Iris pigment epithelial cell (primary cell): Measurements from ENCODE around the gene FAM13A.
"Not testable (repeated sequence)": the region's sequence is repeated elsewhere in the genome, so short reads cannot be mapped to it uniquely, and the experiment has no call there.

ENCODE experiments used
- DNase-seq: peaks from one replicate; pipeline ENCODE4 v3.0.0-alpha.2; 2011; ENCODE audit warnings: low read depth

FAM13A gene

DNA sequence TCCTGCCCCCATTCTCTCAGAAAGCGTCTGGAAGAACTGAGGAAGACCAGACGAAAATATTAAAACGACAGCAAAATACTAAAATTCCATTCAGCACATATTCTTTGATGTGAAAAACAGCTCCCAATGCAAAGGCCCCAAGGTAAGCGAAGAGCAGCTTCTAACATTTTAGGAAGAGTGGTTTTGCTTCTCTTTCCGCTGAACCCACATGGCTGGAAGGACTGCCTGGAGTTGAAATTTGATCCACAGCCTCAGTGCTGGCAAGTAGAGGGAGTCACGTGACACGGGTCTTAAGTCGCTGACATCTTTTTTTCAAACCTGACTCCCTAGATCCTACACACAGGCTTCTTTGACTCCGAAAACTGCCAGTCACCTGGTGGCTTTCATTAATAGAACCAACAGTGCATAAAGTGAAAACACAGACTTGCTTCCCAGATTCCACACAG lies at the start of gene FAM13A:
Gene FAM13A, minus strand, starts transcription at position 233 of the 446 bp plus-strand sequence. Its CDS starts 221 bp downstream, at position 12.
- DNase-seq: peak; percentile 98

DNA sequence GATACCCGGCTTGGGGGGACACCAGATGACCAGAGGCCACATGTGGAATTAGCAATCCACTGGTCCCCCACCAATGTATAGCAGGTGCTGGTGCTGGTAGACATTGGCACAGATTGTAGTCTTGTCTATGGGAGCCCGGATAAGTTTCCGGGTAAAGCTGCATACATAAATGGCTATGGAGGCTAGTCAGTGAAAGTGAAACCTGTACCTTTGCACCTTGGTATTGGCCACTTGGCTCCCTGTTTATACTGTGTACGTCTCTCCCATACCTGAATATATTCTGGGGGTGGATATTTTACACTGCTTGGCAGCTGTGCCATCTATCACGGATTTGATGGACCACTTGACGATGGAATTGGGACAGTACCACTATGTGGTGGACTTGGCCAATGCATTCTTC lies 48.7 kb upstream of the FAM13A start:
- DNase-seq: no peak

DNA sequence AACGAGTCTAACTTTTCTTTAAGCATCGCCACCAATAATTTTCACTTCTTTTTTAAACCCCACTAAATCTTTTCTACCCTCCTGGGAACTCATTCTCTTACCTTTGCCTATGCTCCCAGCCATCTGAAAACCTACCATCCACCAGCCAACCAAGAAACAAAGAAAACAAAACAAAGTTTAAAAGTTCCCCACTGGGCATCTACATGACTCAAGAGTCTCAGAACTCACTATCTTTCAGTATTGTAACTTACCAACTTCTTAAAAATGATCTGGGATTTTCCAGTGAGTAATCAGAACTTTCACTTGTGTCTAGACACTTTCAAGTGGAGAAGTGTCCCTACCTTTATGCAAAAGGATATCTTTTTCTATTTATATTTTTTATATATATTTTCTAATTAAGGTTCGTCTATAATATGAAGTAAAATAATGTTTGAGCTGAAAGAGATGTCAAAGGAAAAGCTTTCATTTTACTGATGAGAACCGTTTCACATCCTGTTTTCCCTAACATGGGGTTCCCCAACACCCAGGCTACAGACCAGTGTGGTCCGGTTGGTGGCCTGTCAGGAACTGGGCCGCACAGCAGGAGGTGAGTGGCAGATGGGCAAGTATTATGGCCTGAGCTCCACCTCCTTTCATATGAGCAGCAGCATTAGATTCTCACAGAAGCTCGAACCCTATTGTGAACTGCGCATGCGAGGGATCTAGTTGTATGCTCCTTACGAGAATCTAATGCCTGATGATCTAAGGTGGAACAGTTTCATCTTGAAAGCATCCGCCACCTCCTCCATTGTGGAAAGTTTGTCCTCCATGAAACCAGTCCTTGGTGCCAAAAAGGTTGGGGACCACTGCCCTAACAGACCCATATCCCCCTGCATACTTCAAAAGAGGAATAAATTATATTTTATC lies 44.5 kb upstream of the FAM13A start:
- DNase-seq: peak; percentile 6

DNA sequence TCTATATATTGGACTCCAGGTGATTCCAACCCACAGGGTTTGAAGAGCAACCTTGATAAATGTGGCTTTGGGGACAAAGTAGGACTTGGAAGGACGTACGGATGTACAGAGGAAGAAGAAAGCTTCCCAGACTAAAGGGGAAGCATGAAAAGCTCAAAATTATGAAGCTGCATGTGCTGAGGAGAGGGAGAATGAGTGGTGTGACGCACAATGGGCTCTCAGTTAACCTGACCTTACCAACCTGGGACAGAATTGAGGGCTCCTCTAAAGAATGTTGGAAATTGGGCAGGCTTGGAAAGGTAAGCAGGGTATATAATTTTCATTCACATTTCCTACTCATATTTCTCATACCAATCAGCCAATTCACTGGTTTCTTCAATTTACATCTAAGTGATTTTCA lies 43.9 kb upstream of the FAM13A start:
- DNase-seq: no peak

DNA sequence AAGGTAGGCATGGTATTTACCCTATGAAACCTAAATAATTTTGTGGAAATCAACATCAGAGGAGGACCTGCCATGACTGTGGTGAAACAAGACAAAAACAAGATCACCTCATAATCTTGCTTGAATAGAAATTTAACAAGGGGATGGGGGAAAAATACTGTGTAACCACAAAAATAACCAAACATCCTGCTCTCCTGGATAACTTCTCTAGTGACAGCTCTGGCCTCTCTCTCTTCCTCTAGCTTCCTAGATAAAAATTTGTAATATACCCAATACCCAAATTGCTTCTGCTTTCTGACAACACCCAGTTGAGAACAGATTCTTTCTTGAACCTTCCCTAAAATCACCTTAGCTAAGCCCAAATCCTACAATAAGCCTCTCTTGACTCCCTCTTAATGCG lies 42.5 kb upstream of the FAM13A start:
- no peak for DNase-seq

DNA sequence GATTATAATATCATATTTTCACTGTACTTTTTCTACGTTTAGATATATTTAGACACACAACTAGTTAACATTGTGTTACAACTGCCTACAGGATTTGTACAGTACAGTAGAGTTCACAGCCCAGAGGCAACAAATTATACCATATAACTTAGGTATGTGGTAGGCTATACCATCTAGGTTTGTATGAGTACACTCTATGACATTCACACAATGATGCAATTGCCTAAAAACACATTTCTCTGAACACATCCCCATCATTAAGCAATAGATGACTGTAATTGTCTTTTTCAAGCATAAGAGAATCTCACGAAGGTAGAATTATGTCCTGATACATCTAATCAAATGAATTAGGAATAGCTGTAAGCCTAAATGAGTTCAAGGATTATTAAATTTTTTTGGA lies 42.0 kb upstream of the FAM13A start:
- DNase-seq: peak; percentile 21

DNA sequence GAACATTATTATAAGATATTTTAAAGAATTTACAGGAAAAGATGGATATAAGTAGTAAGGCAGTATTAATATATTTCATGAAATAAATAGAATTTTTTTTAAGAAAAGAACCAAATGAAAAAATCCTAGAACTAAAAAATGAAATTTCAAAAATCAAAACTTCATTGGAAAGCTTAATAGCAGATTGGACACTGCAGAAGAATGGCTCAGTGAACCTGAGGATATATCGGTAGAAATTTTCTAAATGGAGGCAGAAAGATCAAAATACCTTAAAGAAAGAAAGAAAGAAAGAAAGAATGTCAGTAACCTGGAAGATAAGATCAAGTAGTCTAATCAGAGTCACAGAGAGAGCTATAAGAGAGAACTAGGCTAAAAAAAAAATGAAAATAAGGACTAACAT lies 21.3 kb upstream of the FAM13A start:
- DNase-seq: no peak

DNA sequence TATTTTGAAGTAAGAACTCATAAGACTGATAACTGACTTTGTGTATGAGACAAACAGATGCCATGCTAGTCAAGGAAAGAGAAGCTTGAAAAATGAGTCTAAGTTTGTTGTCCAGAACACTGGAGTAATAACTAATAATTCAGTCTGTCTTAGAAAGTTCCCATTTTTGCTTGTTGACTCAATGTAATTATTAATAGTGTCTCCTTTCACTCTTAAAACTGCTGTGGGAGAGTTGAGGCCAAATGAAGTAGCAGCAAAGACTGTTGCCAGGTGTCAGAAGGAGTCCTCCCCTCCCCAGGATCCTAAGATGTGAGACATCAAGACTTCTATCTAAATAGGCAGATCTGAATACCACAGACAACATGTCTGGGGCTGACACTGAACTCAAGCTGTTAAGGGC lies 20.8 kb upstream of the FAM13A start:
- DNase-seq: peak; percentile 37

DNA sequence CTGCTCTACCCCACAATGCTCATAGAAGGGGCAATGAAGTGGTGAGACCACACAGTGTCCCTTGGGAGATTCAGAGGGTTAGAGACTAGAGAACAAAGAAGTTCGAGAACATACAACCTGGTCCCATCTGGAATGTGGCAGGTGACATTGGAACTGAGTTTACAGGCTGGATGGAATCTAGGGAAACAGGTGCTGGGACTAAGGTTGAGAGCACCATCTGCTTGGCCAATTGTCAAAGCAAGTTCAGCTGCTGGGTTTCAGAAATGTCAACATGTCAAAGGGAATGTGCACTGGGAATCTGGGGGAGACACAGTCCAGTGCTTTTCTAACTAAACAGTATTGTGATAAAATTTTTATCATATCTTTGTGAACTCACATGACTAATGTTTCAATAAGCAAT lies 15.9 kb upstream of the FAM13A start:
- no peak for DNase-seq

DNA sequence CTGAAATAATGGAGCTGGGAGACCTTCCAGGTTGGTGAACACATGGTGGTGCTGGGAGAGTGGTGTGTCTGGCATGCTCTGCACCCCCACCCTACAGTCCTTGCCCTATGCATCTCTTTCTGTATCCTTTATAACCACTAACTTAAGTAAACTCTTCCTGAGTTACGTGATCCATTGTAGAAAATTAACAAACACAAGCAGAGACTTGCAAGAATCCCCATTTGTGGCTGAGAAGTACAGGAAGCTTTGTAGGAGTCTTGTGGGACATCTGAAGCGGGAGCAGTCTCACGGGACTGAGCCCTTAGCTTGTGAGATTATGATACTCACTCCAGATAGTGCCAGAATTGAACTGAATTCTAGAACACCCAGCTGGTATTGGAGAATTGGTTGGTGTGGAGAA lies 14.3 kb upstream of the FAM13A start:
- no peak for DNase-seq

DNA sequence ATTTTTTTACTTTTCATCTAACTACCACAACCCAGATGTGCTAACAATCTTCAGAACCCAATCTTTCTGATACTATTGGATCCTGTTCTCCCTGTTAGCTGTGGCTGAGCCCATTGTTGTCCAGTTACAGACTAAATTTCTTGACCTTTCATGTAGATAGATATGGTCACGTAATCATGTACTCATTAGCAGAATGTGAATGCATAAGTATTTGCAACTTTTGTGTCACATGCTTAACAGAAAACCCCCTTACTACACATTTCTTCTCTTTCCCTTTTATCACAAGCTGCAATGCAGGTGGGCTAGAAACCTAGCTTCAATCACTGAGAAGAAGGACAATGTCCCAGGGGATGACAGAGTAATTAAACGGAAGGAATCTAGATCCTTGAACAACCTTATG lies 13.1 kb upstream of the FAM13A start:
- no peak for DNase-seq

DNA sequence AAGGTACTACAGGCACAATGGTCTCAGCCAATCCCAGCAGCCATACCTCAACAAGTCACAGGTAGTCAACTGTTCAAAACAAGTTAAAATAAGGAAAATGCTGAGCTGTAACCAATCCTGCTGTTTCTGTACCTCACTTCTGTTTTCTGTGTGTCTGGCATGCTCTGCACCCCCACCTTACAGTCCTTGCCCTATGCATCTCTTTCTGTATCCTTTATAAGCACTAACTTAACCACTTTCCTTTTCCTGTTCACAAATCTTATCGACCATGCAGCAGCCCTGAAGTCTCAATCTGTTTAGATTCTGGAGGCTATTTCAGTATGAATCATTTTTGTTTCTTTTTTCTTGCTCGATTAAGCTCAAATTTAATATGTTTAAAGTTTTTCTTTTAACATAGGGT lies 12.5 kb upstream of the FAM13A start:
- no peak for DNase-seq

DNA sequence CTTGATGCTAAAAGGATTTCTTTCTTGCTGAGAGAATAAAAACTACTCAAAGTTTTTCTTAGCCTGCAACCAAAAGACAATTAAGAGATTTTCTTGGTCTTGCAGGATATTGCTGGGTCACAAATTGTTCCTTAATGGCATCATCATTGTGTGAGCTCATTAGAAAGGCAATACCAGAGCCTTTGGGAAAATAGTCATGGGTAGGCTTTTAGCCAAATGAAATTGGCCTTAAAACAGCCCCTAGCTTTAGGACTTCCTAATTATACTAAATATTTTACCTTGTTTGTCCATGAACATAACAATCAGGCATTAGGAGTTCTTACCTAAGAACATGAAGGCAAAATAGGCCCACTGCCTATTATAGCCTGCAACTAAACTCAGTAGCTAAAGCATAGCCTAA lies 10.4 kb upstream of the FAM13A start:
- no peak for DNase-seq

DNA sequence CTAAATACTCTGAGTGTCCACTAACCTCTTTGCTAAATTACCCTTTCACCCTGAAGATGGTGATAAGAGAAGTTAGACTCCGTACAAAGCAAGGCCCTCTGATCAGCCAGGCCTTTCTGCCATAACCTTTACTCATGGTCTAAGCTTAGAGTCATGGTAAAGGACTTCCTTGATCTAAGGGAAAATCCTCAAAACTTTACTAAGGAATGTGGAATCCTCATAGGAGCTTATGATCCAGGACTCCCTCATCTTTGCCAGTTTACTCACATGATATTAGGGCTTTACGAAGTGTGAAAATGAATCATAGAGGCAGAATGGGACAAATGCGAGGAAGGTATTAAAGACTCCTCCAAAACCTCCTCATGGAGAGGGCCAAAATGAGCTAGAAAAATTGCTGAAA lies 7.9 kb upstream of the FAM13A start:
- DNase-seq: peak; percentile 36

DNA sequence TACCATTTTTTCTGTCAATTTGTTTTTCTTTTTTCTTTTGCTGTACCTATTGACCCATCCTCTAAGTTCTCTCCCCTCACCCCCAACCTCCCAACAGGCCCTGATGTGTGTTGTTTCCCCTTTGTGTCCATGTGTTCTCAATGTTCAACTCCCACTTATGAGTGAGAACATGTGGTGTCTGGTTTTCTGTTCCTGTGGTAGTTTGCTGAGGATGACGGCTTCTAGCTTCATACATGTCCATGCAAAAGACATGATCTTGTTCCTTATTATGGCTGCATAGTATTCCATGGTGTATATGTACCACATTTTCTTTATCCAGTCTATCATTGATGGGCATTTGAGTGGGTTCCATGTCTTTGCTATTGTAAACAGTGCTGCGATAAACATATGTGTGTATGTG lies 859 bp upstream of the FAM13A start:
- not testable (repeated sequence) for DNase-seq

DNA sequence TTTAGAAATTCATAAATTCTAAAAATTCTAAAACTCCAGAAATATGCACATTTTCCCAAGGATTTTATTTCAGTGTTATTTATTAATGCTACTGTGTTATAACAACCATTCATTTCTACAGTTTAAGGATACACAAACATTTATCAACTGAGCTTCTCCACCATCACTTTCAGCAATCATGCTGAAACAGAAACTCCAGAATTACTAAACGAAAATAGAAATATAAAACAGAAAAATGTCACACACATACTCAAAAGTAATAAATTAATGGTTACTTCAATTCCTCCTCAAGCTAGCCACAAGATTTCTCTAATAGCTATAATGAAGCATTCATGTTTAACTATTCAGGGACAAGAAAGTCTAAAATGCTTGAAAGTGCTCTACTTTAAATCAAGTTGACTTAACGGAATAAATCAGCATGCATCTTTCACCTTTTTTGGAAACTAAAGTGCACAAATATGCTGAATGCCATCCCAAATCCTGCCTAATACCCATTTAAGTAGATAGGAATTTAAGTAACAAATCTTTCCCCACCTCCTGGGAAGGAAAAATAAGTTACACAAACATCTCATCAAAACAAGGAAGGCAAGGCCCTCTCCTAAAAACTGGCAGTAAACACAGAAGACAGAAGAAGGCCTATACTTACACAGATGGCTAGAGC lies 563 bp downstream of the FAM13A start:
- no peak for DNase-seq

DNA sequence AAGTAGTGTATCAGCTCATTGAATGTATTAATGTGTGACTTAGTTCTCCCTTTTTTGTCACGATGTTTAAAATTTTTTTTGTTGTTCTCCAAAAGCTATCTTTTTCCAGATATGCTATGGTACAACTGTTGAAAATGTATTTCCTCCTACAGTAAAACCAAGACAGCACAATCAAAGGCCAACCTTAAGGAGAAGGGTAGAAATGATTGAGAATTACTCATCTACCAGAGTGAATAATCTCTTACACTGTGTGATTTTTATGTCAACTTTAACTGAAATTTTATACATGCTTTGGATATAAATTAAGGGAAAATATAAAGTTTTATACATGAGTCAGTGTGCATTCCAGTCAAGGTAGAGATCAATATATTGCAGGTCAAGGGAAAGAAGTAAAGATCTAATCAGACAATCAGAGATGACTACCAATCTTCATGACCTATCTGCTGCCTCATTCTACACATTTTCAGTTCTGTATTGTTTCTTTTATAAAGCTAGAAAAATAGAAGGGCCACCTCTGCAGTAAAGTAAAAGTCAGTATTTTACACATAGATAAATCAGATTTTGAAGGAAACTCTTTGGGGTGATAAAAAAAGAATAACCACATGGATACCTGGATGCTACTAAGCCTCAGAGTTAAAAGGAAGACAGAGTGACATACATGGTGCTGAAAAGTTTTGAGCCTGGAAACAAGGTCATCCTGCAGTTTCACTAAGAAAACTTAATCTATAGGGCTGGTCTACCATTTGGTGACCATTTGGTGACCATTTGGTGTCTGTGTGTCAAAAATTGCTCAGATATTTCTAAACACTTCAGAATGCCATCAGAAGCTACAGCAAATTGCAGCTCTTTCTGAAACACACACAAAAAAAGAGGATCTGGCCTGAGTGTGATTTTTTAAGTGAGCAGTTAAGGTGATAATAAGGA lies 1.6 kb downstream of the FAM13A start:
- DNase-seq: no peak

DNA sequence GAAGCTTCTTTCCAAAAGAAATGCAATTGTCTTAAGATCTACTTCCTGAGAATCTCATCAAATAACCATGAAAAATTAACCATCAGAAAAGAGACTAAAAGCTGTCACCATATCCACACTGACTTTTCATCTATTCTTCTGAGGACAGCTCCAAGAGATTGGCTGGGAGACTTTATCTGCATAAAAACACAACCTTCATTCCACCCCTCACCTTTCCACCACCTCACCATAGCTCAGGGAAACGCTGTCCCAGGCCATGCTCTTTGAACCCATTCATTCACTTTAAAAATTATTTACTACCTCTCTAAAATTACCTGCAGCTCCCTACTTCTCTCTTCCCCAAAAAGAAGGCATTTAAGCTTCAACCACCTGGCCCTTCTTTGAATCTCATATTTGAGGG lies 2.4 kb downstream of the FAM13A start:
- no peak for DNase-seq

DNA sequence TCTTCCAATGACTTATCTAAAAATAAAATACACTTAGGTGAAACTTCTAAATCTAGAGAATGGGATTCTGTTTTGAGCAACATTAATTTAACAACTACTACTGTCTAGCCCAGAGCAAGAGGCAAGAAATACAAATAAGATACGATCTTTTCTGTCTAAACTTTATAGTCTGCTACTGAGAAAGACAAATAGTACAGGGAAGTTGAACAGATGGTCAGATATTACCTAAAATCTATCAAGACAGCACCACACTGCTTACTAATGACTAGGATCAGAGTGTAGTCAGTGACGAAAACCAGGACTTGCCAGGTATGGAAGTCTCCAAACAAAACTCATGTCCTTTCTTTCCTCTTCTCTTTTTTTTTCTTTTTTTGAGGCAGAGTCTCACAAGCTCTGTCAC lies 7.1 kb downstream of the FAM13A start:
- no peak for DNase-seq

DNA sequence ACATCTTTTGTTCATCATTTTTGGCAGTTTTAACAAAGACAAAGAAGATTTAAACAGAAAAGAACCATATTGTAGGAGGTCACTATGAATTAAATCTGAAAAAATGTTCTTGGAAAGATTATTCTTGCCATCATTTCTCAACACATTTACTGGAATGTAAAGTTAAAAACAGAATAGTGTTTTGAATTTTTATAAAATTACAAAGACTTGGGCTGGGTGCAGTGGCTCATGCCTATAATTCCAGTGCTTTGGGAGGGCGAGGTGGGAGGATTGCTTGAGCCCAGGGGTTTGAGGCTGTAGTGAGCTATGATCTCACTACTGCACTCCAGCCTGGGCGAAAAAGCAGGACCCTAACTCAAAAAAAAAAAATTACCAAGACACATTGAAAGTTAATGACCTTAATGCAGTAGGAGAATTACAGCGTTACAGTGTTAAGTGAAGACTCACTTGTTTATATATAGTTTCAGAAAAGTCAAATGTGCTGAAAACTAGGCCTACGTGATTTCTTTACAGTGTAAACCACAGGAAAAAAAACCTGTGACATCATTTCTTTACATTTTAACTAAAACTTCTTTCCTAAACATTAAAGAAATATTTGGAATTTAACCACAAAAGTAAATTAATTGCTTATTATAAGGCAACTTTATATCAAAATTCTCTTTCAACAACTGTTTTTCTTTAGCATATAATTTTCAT lies 7.9 kb downstream of the FAM13A start:
- no peak for DNase-seq

DNA sequence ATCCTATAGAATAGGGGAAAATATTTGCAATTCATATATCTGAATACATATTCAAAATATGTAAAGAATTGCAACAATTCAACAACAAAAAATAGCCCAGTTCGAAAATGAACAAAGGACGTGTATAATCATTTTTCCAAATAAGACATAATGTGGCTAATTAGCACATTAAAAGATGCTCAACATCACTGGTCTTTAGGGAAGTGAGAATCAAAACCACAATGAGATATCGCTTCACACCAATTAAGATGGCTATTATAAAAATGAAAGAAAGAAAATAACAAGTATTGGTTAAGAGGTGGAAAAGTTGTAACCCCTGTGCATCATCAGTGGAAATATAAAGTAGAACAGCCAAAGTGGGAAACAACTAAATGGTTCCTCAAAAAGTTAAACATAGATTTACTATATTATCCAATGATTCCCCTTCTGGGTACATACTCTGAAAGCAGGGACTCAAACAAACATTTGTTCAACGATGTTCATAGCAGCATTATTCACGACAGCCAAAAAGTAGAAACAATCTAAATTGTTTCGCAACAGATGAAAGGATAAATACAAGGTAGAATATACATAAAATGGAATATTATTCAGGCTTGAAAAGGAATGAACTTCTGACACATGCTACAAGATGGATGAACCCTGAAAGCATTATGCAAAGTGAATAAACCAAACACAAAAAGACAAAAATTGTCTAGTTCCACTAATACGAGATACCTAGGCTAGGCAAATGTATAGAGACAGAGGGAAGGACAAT lies 12.7 kb downstream of the FAM13A start:
- DNase-seq: no peak
